GM12865 (cell line): ENCODE measurements around the gene ZNF674.

ENCODE experiments used
- DNase-seq: peaks from one replicate; pipeline ENCODE4 v3.0.0; 2010; ENCODE audit warnings: low read depth
- H3K4me3 ChIP-seq: 2 replicates; pipeline ENCODE4 v1.5.1; 2011; ENCODE audit warnings: mild to moderate bottlenecking, low read depth, low read length, control low read depth
- TF ChIP-seq, protein P1 (sequence below): IDR thresholded peaks from 2 replicates; pipeline ENCODE4 v1.5.1; 2011; ENCODE audit warnings: low read length, control low read depth, low read depth, inconsistent platforms; ENCODE audit not compliant: insufficient read depth; ENCODE audit errors: missing control alignments

Gene ZNF674

DNA sequence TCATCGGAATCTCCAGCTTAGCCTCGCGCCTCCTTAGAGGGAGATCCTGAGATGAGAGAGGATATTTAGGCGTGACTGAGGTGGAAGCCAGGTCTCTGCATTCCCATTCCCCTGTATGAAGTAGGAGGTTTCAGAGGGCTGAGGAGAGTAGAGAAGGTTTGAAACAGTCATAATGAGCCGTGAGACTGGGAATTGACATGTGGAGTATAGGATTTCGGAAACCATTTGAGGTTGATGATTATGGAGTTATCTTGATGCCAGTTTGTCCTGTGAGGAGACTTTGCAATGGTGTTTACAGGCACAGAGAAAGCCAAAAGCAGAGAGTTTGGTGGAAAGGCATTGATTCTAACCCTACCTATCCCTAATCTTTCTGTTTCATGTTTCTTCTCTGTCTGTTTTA, 30.4 kb upstream of the ZNF674 start:
- DNase-seq: no peak
- peak overlapping the region; percentile 56 for H3K4me3 ChIP-seq
- TF ChIP-seq, protein P1, sequence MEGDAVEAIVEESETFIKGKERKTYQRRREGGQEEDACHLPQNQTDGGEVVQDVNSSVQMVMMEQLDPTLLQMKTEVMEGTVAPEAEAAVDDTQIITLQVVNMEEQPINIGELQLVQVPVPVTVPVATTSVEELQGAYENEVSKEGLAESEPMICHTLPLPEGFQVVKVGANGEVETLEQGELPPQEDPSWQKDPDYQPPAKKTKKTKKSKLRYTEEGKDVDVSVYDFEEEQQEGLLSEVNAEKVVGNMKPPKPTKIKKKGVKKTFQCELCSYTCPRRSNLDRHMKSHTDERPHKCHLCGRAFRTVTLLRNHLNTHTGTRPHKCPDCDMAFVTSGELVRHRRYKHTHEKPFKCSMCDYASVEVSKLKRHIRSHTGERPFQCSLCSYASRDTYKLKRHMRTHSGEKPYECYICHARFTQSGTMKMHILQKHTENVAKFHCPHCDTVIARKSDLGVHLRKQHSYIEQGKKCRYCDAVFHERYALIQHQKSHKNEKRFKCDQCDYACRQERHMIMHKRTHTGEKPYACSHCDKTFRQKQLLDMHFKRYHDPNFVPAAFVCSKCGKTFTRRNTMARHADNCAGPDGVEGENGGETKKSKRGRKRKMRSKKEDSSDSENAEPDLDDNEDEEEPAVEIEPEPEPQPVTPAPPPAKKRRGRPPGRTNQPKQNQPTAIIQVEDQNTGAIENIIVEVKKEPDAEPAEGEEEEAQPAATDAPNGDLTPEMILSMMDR: no peak

DNA sequence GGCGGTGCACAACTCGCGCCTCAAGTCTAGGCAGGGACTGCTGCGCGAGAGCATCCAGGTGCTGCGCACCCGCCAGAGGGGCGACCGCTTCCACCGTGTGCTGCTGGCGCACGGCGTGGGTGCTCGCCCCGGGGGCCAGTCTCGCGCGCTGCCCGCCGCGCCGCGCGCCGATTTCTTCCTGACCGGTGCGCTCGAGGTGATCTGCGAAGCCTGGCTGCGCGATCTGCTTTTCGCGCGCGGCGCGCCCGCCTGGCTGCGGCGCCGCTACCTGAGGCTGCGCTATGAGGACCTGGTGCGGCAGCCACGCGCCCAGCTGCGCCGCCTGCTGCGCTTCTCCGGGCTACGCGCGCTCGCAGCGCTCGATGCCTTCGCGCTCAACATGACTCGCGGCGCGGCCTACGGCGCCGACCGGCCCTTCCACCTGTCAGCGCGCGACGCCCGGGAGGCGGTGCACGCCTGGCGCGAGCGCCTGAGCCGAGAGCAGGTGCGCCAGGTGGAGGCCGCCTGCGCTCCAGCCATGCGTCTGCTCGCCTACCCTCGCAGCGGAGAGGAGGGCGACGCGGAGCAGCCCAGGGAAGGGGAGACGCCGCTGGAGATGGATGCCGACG, 29.7 kb upstream of the ZNF674 start:
- TF ChIP-seq, protein P1: no peak
- peak overlapping the region; percentile 56 for H3K4me3 ChIP-seq
- peak; percentile 74 for DNase-seq

DNA sequence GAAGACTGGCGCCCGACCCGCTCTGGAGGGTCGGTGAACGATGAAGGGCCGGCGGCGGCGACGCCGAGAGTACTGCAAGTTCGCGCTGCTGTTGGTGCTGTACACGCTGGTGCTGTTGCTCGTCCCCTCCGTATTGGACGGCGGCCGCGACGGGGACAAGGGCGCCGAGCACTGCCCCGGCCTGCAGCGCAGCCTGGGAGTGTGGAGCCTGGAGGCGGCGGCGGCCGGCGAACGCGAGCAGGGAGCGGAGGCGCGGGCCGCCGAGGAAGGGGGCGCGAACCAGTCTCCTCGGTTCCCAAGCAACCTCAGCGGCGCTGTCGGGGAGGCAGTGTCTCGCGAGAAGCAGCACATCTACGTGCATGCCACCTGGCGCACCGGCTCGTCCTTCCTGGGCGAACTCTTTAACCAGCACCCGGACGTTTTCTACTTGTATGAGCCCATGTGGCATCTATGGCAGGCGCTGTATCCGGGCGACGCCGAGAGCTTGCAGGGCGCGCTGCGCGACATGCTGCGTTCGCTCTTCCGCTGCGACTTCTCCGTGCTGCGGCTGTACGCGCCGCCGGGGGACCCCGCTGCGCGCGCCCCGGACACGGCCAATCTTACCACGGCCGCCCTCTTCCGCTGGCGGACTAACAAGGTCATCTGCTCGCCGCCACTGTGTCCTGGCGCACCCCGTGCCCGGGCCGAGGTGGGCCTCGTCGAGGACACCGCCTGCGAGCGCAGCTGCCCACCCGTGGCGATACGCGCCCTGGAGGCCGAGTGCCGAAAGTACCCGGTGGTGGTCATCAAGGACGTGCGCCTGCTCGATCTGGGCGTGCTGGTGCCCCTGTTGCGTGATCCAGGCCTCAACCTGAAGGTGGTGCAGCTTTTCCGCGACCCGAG, 28.9 kb upstream of the ZNF674 start:
- peak; percentile 86 for DNase-seq
- H3K4me3 ChIP-seq: peak overlapping the region; percentile 56
- TF ChIP-seq, protein P1: no peak

- TF ChIP-seq, protein P1: peak; percentile 12
- H3K4me3 ChIP-seq: peak within 1 kb of the TSS; percentile 56
- peak; percentile 74 for DNase-seq
These were observed 28.2 kb upstream of the ZNF674 start, which contains the start of gene CHST7 for GRCh38 chrX:46573331-46573891. CHST7 (plus strand) TSS chrX:46573765; CDS start chrX:46573932, 167 bp downstream.

DNA sequence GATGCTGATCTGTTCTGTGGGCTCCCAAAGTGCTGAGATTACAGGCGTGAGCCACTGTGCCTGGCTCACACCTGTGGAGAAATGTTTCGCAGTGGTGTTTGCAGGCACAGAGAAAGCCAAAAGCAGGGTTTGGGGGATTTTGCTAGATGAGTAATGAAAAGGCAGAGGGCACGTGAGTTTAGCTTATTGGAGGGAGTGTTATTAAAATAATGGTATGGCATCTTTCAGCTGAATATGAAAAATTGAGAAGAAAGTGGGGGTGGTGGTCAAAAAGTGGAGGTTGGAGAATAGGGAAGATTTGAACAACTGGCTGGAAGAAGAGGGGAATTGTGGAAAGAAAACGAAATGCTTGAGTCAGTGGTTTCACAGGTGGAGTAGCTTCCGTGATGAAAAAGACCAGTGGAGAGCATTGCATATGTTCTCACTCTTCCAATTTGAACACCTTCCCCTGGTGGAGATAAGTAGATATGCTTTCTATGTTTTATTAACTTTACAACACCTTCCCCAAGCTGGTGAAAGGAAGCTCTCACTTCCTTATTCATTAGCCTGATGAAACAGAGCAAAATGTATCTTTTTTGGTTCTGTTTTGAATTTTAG, 27.2 kb upstream of the ZNF674 start:
- peak; percentile 69 for DNase-seq
- TF ChIP-seq, protein P1: peak; percentile 29
- H3K4me3 ChIP-seq: no peak overlapping the region; the same call in 1 of the 2 replicates

GRCh38 chrX:46571423-46572339, 26.5 kb upstream of the ZNF674 start:
- H3K4me3 ChIP-seq: no peak overlapping the region; the same call in 1 of the 2 replicates
- TF ChIP-seq, protein P1: no peak
- DNase-seq: peak; percentile 58
